Endothelial cell of umbilical vein (primary cell): ENCODE results near the gene PAQR8. TPM values are rescaled to one million over a fixed set of nuclear protein-coding genes. Genes with fewer than 3 reads are reported as not detected.

Experiments
- BruUV-seq: library from RNA; stranded (reverse); fragments of 400-500 nt; replicated peaks from 2 replicates; lab custom pipeline; 2021; lab: Mats Ljungman, UMichigan
- CTCF ChIA-PET: fragments of 300-600, 350-600 bp; sonication (Branson Sonifier 250); formaldehyde crosslinking; loops from one replicate; lab custom pipeline; 2021; ENCODE audit warnings: antibody characterized with exemption, inconsistent platforms; lab: Charles Lee
- POLR2A ChIA-PET: fragments of 300-600, 350-600 bp; sonication (Branson Sonifier 250); formaldehyde crosslinking; loops from one replicate; lab custom pipeline; 2021; ENCODE audit warnings: antibody characterized with exemption, inconsistent platforms; lab: Charles Lee
- DNase-seq: peaks from one replicate; pipeline ENCODE4 v3.0.0-alpha.2; 2011; ENCODE audit warnings: low read depth, low spot score
- FAIRE-seq: peaks from 2 replicates; lab custom pipeline; 2011; peaks lifted over from hg19 to GRCh38; lab: Jason Lieb, UNC
- H2AFZ ChIP-seq: 2 replicates; pipeline ENCODE4 v1.6.0; 2012; ENCODE audit warnings: low read depth, low read length, control low read depth, inconsistent platforms
- H3K27ac ChIP-seq: 2 replicates; pipeline ENCODE4 v1.5.1; 2011; ENCODE audit warnings: low read depth, mild to moderate bottlenecking, control low read depth, low read length, moderate library complexity; ENCODE audit not compliant: insufficient read depth
- H3K27me3 ChIP-seq, 2 experiments: 2 replicates each; pipeline versions ENCODE4 v1.6.0 to v1.6.1; 2011; ENCODE audit warnings: low read length in 2 of 2, mixed read lengths in 1 of 2; ENCODE audit not compliant: control insufficient read depth in 2 of 2, insufficient read depth in 2 of 2
- H3K36me3 ChIP-seq, 2 experiments: 2 replicates in 1 of 2; 3 replicates in 1 of 2; pipeline ENCODE4 v1.5.1; 2011; ENCODE audit warnings: low read length in 2 of 2, mild to moderate bottlenecking in 1 of 2, moderate library complexity in 1 of 2; ENCODE audit not compliant: control insufficient read depth in 2 of 2, insufficient read depth in 2 of 2; ENCODE audit errors: extremely low read depth in 1 of 2
- H3K4me1 ChIP-seq: 3 replicates; pipeline ENCODE4 v1.5.1; 2011; ENCODE audit warnings: mild to moderate bottlenecking, low read length; ENCODE audit not compliant: control insufficient read depth, insufficient read depth; ENCODE audit errors: extremely low read depth
- H3K4me2 ChIP-seq: 2 replicates; pipeline ENCODE4 v1.6.1; 2011; ENCODE audit warnings: low read length, control low read depth, mixed read lengths; ENCODE audit not compliant: insufficient read depth
- H3K4me3 ChIP-seq, 3 experiments: fragments of 200-600 bp in 1 of 3; sonication (generic), shearing (Covaris generic) in 1 of 3; replicated peaks in 1 of 3; 2 replicates each; pipeline ENCODE4 v1.5.1; 2011 to 2016; ENCODE audit warnings: control low read depth in 3 of 3, low read length in 3 of 3, mild to moderate bottlenecking in 2 of 3, inconsistent platforms in 1 of 3, low read depth in 1 of 3, moderate library complexity in 1 of 3; ENCODE audit not compliant: insufficient read depth in 1 of 3
- H3K79me2 ChIP-seq: 2 replicates; pipeline ENCODE4 v1.6.0; 2012; ENCODE audit warnings: low read length, inconsistent platforms; ENCODE audit not compliant: control insufficient read depth, insufficient read depth
- H3K9ac ChIP-seq: replicated peaks from 2 replicates; pipeline ENCODE3; 2011; ENCODE audit warnings: low read length, control low read depth; ENCODE audit not compliant: insufficient read depth; ENCODE audit errors: extremely low read depth
- H3K9me1 ChIP-seq: replicated peaks from 3 replicates; pipeline ENCODE4 v1.6.0; 2011; ENCODE audit warnings: mild to moderate bottlenecking, low read length; ENCODE audit not compliant: control insufficient read depth, insufficient read depth; ENCODE audit errors: extremely low read depth
- H3K9me3 ChIP-seq: replicated peaks from 2 replicates; pipeline ENCODE4 v1.5.1; 2012; ENCODE audit warnings: low read length, inconsistent platforms; ENCODE audit not compliant: control insufficient read depth, insufficient read depth
- H4K20me1 ChIP-seq: replicated peaks from 2 replicates; pipeline ENCODE3; 2011; ENCODE audit warnings: mild to moderate bottlenecking, low read length; ENCODE audit not compliant: control insufficient read depth, insufficient read depth; ENCODE audit errors: extremely low read depth
- FOS ChIP-seq: IDR thresholded peaks from 2 replicates; pipeline ENCODE4 v1.6.1; 2011; ENCODE audit warnings: mild to moderate bottlenecking, low read length, moderate library complexity, borderline replicate concordance; ENCODE audit not compliant: insufficient read depth
- POLR2A ChIP-seq: IDR thresholded peaks from 2 replicates; pipeline ENCODE4 v1.6.1; 2012; ENCODE audit warnings: low read depth, mild to moderate bottlenecking, control low read depth, low read length
- POLR2AphosphoS5 ChIP-seq: IDR thresholded peaks from 2 replicates; pipeline ENCODE4 v1.6.1; 2012; ENCODE audit warnings: low read depth, mild to moderate bottlenecking, control low read depth, low read length, moderate library complexity; ENCODE audit not compliant: insufficient read depth
- dilution Hi-C: fragments of 300-500 bp; cut with MboI; formaldehyde crosslinking; loops from one replicate; pipeline ENCODE4 v1.15.0; 2019; ENCODE audit warnings: low sequenced_read_pairs; ENCODE audit not compliant: extremely low pct_ligation_motif_present
- intact Hi-C: fragments of 100-400 bp; cut with micrococcal nuclease; formaldehyde crosslinking; loops from one replicate; pipeline ENCODE4 v1.10.0; 2022
- polyA plus RNA-seq, 4 experiments: library from polyadenylated mRNA; depleted of rRNA in 3 of 4; stranded (reverse) in 3 of 4; unstranded in 1 of 4; fragments of >200 nt; gene quantifications; 2 replicates each; pipeline versions ENCODE4 v1.2.1 to v1.2.3, GENCODE V29; 2011 to 2012; ENCODE audit warnings: missing spikeins in 1 of 4
- total RNA-seq: library from RNA; stranded (reverse); gene quantifications from 2 replicates; pipeline ENCODE4 v1.2.3, GENCODE V29; 2021
- TF ChIP-seq, protein P1 (sequence below), 2 donors: IDR thresholded peaks; 1 replicate in 1 of 2; 2 replicates in 1 of 2; pipeline ENCODE4 v1.5.1; 2011; ENCODE audit warnings: low read length in 2 of 2, mild to moderate bottlenecking in 2 of 2, moderate library complexity in 2 of 2, control low read depth in 1 of 2, inconsistent platforms in 1 of 2, low read depth in 1 of 2; ENCODE audit not compliant: insufficient read depth in 1 of 2; ENCODE audit errors: extremely low read depth in 1 of 2

PAQR8 gene
- total and polyA plus RNA-seq, 2 donors (not counting 3 experiments of a cell fraction or from before 2014, with no cell fraction given): 4.3 to 6.0 TPM

DNA sequence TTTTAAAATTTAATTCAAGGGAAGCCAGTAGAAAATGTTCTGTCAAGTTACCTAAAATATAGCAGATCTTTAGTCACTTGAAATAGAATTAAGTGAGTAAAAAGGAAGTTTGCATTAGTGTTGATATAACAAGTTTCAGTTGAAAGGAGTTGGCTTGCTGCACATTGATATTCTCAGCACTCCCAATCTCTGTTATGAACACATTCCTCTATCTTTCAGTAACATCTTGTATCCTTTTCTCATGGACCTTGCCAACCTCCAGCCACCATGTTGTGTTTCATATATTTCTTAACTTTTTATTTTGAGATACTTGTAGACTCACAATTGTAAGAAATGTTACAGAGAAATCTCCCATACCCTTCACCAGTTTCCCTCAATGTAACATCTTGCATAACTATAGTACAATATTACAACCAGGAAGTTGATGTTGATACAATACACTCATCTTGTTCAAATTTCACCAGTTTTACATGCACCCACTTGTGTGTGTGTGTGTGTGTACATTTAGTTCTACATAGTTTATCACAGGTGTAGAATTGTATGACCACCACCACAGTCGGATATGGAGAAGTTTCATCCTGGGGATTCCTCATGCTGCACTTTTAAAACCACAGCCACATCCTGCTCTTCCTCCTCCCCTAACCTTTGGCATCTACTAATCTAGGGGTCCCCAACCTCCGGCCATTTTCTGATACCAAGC, 20.2 kb upstream of the PAQR8 start:
- no peak for FAIRE-seq

DNA sequence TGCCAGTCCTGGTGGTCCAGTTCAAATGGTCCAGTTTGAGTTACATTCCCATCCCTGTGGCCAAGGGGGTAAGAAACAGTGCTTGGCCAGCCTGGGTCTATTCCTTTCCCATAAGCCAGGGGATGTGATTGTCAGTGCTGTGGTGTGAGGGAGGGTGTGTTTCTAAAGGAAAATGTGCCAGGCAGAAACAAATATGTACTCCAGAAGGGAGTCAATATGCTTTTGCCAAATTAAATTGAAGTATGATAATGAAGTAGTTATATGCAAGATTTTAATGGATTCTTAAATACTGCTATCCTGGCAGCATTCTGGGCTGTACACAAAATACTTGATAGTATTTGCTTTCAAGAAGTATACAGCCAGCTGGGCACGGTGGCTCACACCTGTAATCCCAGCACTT, 16.6 kb upstream of the PAQR8 start:
- POLR2A ChIA-PET: no interaction called here
- CTCF ChIA-PET: interaction anchor here (0.6 kb wide), 1 partner anchor 143 kb away, joined by 3 read pairs; no protein-coding TSS in a partner anchor
- dilution Hi-C loops: no loop called here

More for the DNA sequence above, 20.2 kb upstream of the PAQR8 start:
- H3K36me3 ChIP-seq: no peaks in the 10 kb centered on the region
- no peak overlapping the region for H2AFZ ChIP-seq
- dilution Hi-C loops (no loop called here), intact Hi-C loops (no loop called here)
- H3K9me1 ChIP-seq: no peaks in the 10 kb centered on the region
- no peak overlapping the region for H3K9ac ChIP-seq
- no peaks in the 10 kb centered on the region for H4K20me1 ChIP-seq
- H3K9me3 ChIP-seq: no peaks in the 10 kb centered on the region
- no peaks in the 10 kb centered on the region for H3K79me2 ChIP-seq
- POLR2A ChIA-PET: no interaction called here
- no peak overlapping the region for H3K27ac ChIP-seq
- no peak overlapping the region for H3K4me2 ChIP-seq
- no peak overlapping the region for H3K4me3 ChIP-seq
- TF ChIP-seq, protein P1, sequence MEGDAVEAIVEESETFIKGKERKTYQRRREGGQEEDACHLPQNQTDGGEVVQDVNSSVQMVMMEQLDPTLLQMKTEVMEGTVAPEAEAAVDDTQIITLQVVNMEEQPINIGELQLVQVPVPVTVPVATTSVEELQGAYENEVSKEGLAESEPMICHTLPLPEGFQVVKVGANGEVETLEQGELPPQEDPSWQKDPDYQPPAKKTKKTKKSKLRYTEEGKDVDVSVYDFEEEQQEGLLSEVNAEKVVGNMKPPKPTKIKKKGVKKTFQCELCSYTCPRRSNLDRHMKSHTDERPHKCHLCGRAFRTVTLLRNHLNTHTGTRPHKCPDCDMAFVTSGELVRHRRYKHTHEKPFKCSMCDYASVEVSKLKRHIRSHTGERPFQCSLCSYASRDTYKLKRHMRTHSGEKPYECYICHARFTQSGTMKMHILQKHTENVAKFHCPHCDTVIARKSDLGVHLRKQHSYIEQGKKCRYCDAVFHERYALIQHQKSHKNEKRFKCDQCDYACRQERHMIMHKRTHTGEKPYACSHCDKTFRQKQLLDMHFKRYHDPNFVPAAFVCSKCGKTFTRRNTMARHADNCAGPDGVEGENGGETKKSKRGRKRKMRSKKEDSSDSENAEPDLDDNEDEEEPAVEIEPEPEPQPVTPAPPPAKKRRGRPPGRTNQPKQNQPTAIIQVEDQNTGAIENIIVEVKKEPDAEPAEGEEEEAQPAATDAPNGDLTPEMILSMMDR (IDR thresholded peaks at IDR 0.05; ENCODE audit: extremely low read depth in 1 of 2, insufficient read depth in 1 of 2, low read depth in 1 of 2, low read length in 2 of 2): no peak
- H3K4me1 ChIP-seq: no peaks in the 10 kb centered on the region
- no peak for DNase-seq
- CTCF ChIA-PET: interaction anchor here (1.7 kb wide), 1 partner anchor 58 kb away, joined by 4 read pairs; no protein-coding TSS in a partner anchor
- no TSS peak for BruUV-seq
- peaks cover 0 to 2% of the 10 kb centered on the region in 2 experiments for H3K27me3 ChIP-seq

More for the DNA sequence above, 16.6 kb upstream of the PAQR8 start:
- Histone ChIP-seq H3K27ac (no peak overlapping the region), H4K20me1 (no peaks in the 10 kb centered on the region), H3K4me2 (no peak overlapping the region), H3K9me1 (no peaks in the 10 kb centered on the region), H3K4me1 (no peaks in the 10 kb centered on the region), H3K36me3 (no peaks in the 10 kb centered on the region), H3K4me3 (no peak overlapping the region), H3K27me3 (peaks cover 1 to 7% of the 10 kb centered on the region in 2 experiments), H3K9ac (no peak overlapping the region), H3K79me2 (no peaks in the 10 kb centered on the region), H3K9me3 (no peaks in the 10 kb centered on the region), H2AFZ (no peak overlapping the region)
- FAIRE-seq (no peak), DNase-seq (no peak)
- BruUV-seq: no TSS peak
- intact Hi-C loops: no loop called here
- TF ChIP-seq POLR2A: no peak
- TF ChIP-seq FOS: no peak
- no peak for TF ChIP-seq POLR2AphosphoS5
